HG03103 (cell line): Measurements from ENCODE around the gene MINDY1.

Source experiments
- ATAC-seq: cut with Tn5 transposase; IDR thresholded peaks from one replicate; pipeline ENCODE4 v1.9.1; 2021; ENCODE audit warnings: low read depth; ENCODE audit not compliant: unreplicated experiment

The MINDY1 gene

GRCh38 chr1:150969626-150970025 is 37.1 kb downstream of the MINDY1 start:
- no peak for ATAC-seq

- no peak for ATAC-seq
These were observed 38.2 kb downstream of the MINDY1 start for GRCh38 chr1:150968491-150968890.

DNA sequence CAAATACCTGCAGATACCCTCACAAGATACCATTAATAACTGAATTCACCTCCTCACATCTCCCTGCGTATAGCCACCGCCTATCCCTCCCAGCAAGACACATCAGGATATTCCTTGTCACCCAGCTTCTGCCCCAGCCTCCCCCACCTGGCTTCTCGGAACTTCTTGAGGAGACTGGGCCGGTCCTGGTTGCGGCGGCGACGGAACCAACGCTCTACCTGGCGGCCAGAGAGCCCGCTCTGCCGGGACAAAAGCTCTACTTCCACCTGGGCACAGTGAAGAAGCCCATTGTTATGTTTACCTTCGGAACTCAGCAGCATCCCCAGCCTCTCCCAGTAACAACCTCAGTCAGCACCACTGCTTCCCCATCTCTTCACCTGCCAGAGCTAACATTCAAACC is 38.8 kb downstream of the MINDY1 start:
- no peak for ATAC-seq

GRCh38 chr1:150966011-150966410 is 40.7 kb downstream of the MINDY1 start:
- ATAC-seq = no peak

DNA sequence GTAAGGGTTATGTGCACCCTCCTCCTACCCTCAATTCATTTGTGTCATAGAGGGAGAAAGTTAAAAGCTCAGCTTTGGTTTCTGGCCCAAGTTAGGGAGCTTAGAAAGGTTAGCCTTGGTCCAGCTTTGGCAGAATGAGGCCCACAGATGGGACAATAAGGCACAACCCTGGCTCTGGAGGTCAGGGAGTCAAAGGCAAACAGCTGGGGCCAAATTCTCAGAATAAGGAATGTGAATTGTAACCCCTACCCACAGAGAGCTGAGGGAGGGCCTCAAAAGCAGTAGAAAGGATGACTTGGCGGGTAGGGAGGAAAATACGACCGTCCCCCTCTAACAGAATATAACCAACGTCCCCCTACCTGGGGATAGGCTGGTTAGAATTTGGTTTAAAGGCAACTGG is 41.1 kb downstream of the MINDY1 start:
- no peak for ATAC-seq

GRCh38 chr1:150964164-150964489 is 42.6 kb downstream of the MINDY1 start:
- no peak for ATAC-seq

DNA sequence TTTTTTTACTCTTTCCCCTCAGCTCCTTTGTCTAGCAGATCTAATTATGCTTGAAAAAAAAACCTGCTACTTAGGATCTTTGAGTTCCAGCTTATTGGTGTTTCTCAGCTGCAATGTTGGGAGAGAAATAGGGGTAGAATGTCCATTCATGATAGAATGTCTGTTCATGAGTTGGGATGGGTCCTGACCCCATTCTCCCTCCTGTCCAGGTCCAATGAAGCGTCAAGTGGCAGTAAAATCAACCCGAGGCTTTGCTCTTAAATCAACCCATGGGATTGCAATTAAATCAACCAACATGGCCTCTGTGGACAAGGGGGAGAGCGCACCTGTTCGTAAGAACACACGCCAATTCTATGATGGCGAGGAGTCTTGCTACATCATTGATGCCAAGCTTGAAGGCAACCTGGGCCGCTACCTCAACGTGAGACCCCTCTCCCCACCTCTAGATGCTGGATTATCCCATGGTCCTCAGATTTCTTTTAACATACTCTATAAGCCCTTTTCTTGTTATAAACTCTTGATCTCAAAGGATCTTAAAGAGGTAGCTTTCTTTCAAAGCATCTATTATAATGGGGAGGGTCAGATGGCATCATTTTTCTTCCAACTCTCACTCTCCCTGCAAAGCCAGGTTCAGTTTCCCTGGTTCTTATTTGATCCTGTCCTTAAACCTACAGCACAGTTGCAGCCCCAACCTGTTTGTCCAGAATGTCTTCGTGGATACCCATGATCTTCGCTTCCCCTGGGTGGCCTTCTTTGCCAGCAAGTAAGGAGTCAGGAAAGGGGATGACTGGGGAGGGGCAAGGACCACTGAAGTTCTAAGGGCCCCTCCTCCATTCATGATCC is 43.2 kb downstream of the MINDY1 start:
- ATAC-seq = no peak

- no peak for ATAC-seq
These were observed 44.9 kb downstream of the MINDY1 start for GRCh38 chr1:150961756-150962155.

- ATAC-seq = no peak
These were observed 46.1 kb downstream of the MINDY1 start for GRCh38 chr1:150960646-150961045.

DNA sequence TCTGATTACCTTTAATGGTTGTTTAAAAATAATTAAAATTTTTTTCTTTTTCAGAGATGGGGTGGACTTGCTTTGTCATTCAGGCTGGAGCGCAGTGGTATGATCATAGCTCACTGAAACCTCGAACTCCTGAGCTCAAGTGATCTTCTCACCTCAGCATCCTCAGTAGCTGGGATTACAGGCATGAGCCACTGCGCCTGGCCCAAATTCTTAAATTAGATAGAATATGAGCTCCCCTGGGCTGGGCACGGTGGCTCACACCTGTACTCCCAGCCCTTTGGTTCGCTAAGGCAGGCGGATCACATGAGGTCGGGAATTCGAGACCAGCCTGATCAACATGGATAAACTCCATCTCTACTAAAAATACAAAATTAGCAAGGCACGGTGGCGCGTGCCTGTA is 49.0 kb downstream of the MINDY1 start:
- ATAC-seq = no peak

GRCh38 chr1:150955280-150955679 is 51.4 kb downstream of the MINDY1 start:
- no peak for ATAC-seq

DNA sequence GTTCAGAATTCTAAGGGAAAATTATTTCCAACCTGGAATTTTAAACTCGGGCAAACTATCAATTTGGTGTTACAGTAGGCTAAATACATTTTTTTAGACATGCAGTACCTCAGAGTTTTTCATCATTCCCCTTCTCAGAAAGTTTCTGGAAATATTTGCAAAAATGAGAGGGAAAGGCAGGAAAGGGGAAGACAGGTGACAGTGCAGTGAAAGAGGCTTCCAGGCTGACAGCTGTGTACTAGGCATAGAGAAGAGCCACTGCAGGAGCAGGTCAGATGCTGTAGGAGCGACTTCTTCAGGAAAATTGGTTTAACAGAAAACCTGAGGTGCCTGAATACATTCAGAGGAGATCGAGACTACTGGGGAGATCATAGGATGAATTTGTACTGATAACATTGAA is 52.0 kb downstream of the MINDY1 start:
- no peak for ATAC-seq
